GM19324 (cell line): Measurements from ENCODE around the gene ST3GAL5.

ENCODE experiments used
- ATAC-seq: cut with Tn5 transposase; IDR thresholded peaks from one replicate; pipeline ENCODE4 v1.9.1; 2021; ENCODE audit warnings: mild to moderate bottlenecking, moderate library complexity; ENCODE audit not compliant: unreplicated experiment, low FRiP score

ST3GAL5 gene

GRCh38 chr2:85812094-85812735 is 76.6 kb downstream of the ST3GAL5 start:
- ATAC-seq: no peak

DNA sequence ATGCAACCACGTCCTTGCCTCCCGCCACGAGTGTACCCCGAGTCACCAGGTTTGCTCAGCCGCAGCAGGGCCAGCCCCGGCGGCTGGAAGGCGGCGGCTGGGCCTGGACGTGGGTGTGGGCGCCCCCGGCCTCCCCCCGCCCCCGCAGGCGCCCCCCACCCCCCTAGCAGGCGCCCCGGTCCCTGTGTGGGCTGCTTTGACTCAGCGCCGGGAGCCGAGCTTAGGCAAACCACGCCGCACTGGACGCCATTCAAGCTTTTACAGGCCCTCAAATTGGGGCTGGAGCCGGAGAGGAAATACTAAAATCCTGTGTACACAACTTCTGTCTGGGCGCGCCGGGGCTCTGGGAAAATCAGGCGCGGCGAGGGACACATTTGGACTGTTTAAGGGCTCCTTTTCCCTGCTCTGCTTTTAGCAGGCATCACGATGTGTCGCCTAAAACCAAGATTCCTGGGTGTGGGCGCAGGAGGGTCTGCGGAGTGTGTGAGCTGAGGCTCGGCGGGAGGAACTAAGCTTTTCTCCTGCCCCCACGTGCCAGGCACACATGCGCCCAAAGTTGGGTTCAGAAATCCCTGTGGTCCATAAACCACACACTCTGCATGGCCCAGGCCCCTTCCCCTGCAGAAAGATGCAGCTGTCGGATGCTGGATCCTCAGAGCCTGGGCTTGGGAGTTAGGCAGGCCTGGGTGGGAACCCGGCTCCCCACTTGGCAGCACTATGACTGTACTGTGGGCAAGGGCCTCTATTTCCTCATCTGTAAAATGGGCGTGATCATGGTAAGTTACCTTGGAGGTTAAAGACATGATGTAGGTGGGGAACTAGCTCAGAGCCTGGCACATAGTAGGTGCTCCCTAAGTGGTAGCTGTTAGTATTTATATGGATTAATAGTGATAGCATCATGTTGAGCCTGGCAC is 77.4 kb downstream of the ST3GAL5 start:
- ATAC-seq: no peak

DNA sequence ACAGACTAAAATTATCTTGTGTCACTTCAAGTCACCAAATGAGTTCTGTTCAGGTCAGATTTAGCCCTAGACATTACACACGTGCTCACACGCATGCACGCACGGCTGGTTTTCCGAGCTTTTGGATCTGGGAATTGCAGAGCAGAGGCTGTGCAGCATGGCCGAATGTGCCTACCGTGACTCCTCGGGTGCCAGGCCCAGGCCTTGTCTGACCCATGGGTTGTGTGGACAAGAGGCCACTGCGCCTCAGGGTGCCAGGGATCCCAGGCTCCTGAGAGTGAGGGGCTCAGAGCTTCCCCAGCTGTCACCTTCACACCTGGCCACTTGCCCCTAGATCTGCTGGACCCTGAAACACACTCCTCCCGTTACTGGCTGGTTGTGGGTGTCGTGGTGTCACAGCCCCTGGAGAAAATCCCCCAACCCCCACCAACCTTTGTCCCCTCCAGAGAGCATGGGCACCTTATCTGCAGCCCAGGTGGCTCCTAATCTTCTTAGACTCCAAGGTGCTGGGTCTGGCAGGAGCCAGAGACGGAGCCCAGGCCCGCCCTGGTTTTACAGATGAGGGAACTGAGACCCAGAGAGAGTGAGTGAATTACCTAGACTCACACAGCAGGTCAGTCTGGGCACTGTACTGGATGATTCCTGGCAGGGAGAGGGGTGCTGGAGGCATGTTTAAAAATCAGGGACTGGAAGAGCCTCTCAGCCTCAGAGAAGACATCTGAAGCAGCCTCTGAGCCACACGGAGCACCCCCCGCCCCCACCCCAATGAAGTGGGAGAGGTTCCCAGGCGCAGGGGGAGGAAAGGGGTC is 78.2 kb downstream of the ST3GAL5 start:
- no peak for ATAC-seq

- ATAC-seq: no peak
These were observed 81.0 kb downstream of the ST3GAL5 start for GRCh38 chr2:85807756-85808155.

GRCh38 chr2:85806358-85807118 is 82.3 kb downstream of the ST3GAL5 start:
- no peak for ATAC-seq

GRCh38 chr2:85804583-85804982 is 84.2 kb downstream of the ST3GAL5 start:
- ATAC-seq: no peak

- no peak for ATAC-seq
These were observed 84.9 kb downstream of the ST3GAL5 start for GRCh38 chr2:85803704-85804425.

GRCh38 chr2:85802354-85803103 is 86.3 kb downstream of the ST3GAL5 start:
- no peak for ATAC-seq

GRCh38 chr2:85801871-85802270 is 86.9 kb downstream of the ST3GAL5 start:
- ATAC-seq: no peak

- ATAC-seq: no peak
These were observed 88.2 kb downstream of the ST3GAL5 start for GRCh38 chr2:85800586-85800985.

DNA sequence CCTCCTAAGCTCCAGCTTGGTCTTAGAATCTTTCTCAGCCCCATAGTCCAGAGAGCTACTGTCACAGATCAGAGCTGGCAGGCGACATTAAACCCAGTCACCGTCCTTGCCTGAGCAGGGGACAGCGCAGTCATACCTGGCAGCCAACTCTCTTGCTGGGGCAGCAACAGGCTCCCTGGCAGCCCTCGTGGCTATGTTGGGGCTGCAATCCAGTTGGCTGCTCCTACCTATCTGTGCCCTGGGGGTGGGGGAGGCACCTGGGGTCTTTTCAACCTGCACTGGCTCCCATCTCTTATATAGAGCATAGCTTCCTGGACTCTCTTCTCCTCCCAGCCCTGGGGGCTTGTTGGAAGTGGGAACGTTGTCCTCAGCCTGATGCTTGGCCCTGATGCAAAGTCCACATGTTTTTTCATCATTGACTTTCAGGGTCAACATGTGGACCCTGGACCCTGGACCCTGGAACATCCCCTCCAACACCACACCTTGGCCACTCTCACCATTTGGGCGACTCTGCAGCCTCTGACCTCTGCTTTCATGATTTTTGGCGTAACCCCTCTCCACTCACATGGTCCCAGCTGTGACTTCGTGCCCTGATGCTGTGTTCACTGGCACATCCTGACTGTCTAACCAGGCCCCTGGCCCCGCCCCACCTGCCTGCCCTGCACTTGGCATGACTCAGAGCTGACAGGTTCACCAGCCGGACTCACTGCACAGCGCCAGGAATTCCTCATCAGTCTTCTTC is 89.4 kb downstream of the ST3GAL5 start:
- ATAC-seq: no peak

- no peak for ATAC-seq
These were observed 90.9 kb downstream of the ST3GAL5 start for GRCh38 chr2:85797921-85798320.

DNA sequence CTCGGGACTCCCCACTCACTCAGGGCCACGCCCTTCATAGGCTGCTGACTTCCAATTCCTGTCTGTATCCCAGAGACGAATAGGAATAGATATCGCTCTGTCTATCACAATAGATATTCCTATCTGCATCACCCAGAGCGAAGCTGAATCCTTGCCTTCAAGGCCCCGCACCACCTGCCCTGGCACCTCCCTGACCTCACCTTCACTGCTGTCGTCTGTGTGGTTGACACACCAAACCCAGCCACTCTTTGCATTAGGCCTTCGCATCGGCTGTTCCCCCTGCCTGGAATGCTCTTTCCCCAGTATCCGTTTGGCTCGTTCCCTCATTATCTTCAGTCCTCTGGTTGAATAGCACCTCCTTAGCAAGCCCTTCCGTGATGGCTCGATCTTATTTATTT is 91.5 kb downstream of the ST3GAL5 start:
- no peak for ATAC-seq

DNA sequence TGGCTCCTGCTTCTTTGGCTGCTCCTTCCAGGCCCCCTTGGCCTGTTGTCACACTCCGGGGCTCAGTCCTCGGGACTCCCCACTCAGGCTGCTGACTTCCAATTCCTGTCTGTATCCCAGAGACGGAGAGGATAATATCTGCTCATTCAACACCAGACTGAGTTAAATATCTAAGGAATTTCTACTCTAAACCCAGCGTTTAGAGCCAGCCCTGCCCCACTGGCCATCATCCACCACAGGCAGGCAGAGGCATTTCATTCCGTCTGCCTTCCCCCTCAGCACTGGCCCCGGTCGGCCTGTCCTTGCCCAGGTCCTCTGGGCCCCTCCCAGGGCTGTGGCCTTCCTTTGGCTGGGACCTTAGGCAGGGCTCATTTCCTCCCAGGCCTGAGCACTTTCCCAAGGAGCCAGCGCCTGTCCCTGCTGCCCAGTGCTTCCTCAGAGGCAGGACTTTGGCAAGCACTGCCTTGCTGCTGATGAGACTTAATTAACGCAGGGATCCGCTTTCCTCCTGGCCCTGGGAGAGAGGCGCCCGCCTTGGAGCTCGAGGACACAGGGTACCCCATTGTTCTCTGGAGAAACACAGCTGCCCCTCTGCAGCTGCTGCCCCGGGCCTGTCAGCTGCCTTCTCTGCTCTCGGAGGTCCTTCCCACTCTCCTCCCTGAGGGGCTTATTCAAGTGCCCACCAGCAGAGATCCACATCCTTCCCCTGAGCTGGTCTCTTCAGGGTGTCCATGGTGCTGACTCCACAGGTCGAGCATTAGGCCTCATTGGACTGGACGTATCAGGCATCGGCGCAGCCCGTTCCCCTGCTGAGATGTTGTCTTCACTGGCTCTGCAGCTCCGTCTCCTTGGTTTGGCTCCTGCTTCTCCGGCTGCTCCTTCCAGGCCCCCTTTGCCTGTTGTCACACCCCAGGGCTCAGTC is 92.2 kb downstream of the ST3GAL5 start:
- ATAC-seq: no peak

- no peak for ATAC-seq
These were observed 92.8 kb downstream of the ST3GAL5 start for GRCh38 chr2:85796046-85796340.

GRCh38 chr2:85795331-85796045 is 93.3 kb downstream of the ST3GAL5 start:
- ATAC-seq: no peak
